Fibroblast of mammary gland (primary cell): ENCODE results near the gene CRYZL1.

Experiments
- DNase-seq: peaks from one replicate; pipeline ENCODE4 v3.0.0-alpha.2; 2010; ENCODE audit warnings: low read depth
- H3K4me3 ChIP-seq: 2 replicates; pipeline ENCODE4 v1.5.1; 2011; ENCODE audit warnings: low read depth, mild to moderate bottlenecking, low read length, moderate library complexity; ENCODE audit not compliant: control insufficient read depth
- TF ChIP-seq, protein P1 (sequence below): conservative IDR thresholded peaks from 2 replicates; pipeline ENCODE4 v1.5.1; 2011; ENCODE audit warnings: low read depth, low read length, inconsistent platforms; ENCODE audit not compliant: control insufficient read depth, insufficient read depth

CRYZL1 gene

DNA sequence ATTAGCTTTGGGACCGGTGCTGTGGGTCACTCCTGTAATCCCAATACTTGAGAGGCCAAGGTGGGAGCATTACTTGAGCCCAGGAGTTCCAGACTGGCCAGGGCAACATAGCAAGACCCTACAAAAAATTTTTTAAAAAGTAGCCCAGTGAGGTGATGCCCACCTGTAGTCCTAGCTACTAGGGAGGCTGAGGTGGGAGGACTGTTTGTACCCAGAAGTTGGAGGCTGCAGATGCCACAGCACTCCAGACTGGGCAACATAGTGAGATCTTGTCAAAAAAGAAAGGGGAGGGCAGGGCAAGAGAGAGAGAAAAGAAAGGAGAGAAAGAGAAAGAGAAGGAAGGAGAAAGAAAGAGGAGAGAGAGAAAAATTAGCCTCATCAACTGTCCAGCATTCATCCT lies 7.0 kb upstream of the CRYZL1 start:
- no peak for DNase-seq
- TF ChIP-seq, protein P1, sequence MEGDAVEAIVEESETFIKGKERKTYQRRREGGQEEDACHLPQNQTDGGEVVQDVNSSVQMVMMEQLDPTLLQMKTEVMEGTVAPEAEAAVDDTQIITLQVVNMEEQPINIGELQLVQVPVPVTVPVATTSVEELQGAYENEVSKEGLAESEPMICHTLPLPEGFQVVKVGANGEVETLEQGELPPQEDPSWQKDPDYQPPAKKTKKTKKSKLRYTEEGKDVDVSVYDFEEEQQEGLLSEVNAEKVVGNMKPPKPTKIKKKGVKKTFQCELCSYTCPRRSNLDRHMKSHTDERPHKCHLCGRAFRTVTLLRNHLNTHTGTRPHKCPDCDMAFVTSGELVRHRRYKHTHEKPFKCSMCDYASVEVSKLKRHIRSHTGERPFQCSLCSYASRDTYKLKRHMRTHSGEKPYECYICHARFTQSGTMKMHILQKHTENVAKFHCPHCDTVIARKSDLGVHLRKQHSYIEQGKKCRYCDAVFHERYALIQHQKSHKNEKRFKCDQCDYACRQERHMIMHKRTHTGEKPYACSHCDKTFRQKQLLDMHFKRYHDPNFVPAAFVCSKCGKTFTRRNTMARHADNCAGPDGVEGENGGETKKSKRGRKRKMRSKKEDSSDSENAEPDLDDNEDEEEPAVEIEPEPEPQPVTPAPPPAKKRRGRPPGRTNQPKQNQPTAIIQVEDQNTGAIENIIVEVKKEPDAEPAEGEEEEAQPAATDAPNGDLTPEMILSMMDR, result no peak
- H3K4me3 ChIP-seq, result no peak overlapping the region

DNA sequence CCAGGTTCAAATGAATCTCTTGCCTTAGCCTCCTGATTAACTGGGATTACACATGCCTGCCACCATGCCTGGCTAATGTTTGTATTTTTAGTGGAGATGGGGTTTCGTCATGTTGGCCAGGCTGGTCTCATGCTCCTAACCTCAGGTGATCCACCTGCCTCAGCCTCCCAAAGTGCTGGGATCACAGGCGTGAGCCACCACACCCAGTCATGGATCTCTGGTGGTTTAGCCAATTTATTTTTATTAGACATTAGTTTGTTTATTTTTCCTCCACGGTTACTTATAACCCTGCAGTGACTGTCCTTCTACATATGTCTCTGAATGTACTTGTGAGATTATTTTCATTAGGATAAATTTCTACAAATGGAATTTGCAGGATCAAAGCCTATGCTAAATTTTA lies 6.0 kb upstream of the CRYZL1 start:
- no peak overlapping the region for H3K4me3 ChIP-seq
- TF ChIP-seq, protein P1, result no peak
- DNase-seq, result no peak

DNA sequence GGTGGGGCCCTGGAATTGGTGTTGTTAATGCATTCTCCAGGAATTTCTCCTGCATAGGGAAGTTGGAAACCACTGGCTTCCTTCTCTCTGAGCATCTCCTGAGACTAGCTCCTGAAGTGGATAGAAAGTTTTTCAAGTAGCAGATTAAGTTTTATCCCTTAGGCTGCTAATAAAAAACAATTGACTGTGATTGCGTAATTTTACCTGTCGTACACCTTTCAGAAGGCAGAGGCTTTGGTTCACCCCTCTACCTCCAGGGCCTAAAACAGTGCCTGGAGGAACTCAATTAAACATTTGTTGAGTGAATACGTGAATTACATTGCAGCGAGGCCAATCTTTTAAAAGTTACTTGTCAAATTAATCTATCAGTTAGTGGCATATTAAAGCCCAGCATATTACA lies 4.2 kb upstream of the CRYZL1 start:
- no peak for DNase-seq
- no peak overlapping the region for H3K4me3 ChIP-seq
- TF ChIP-seq, protein P1, result no peak

DNA sequence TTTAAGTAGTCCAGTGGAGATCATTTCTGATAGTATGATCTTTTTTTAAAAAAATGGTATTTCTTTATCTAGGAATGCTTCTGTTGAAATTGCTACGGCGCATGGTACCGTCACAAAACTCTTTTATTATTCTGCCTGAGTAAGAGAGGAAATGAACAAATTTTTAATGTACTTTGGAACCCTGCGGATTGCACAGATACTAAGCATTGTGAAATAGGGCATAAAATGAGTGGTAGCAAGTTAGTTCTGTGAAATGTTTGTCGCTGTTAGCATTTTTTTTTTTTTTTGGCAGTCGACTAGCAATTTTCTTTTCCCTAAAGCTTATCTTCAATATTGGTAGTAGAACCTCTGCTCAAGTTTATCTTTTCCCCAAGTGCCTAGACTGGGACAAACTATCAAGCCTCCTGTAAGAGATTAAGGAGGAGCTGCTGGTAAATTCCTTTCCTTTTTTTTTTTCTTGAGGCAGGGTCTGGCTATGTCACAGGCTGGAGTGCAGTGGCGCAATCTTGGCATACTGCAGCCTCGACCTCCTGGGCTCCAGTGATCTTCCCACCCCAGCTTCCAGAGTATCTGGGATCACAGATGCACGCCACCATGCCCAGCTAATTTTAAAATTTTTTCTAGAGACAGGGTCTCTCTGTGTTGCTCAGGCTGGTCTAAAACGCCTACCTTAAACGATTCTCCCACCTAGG lies 3.0 kb upstream of the CRYZL1 start:
- peak; percentile 82 for DNase-seq
- H3K4me3 ChIP-seq, result peak overlapping the region; percentile 95
- TF ChIP-seq, protein P1, result no peak

DNA sequence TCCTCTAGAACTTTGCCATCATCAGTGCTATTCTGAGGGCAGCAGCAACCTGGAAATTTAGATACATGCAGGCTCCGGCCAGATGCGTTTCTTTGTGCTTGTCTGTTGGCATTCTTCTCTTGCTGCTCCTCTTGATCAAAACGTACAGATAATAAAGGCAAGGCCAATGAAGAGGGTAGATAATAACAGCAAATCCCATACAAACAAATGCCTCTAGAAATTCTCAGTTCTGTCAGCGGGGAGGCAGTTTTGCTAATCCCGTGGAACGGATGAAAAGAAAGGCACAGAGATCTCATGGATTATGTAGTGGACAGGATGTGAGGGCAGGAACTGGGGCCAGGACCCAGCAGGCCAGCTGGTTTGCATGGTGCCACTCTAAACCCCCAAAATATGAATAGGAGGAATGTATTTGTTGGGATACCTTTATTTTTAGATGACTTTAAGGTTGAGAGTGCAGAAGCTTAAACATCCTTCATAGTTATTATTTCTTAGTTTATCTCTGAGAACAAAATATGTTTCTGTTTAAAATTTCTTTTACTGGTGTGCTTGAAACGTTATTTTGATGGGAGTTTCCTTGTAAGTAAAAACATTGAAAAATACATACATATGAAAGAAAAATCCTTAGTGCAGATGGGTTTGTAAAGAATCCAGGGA lies 2.2 kb upstream of the CRYZL1 start:
- H3K4me3 ChIP-seq, result peak overlapping the region; percentile 95
- peak; percentile 40 for DNase-seq
- TF ChIP-seq, protein P1, result no peak

DNA sequence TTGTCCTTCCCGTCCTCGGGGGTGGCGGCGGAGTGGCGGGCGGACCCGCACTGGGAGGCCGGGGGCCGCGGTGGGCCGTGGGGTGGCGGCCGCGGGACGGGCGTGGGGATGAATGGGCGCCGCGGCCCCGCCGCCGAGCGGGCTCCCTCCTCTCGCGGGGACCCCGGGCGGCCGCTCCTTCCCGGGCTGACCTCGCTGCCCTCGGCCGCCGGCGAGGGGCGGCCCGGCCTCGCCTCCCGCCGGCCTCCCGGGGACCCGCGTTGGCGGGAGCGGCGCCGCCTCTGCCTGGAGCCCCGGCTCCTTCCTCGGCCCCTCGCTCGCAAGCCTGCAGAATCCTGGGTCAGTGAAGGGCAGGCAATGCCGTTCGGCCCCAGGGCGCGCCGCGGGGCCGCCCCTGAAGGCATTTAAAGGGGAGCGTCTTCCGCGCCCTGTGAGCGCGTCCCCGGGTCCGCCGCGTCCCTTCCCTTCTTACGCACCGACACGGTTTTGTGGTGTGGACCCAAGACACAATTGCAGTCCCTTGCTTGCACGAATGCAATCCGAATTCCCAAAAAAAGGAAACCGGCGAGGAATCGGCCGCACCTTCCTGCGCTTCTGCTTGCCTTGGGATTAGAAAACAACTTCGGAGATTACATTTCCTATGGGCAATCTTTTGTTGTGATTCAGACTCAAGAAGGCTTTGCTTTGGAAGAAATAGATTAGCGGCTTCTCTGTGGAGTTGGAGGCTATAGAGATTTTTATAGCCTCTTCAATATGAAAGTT lies 1.5 kb upstream of the CRYZL1 start:
- TF ChIP-seq, protein P1, result no peak
- peak overlapping the region; percentile 95 for H3K4me3 ChIP-seq
- peak; percentile 26 for DNase-seq
